CD4-positive, alpha-beta T cell treated with Interleukin-6 for 4 hours (primary cell): Measurements from ENCODE around the gene RPUSD3.
"Not testable (repeated sequence)": the region's sequence is repeated elsewhere in the genome, so short reads cannot be mapped to it uniquely, and the experiment has no call there.

Experiments
- DNase-seq: peaks from one replicate; pipeline ENCODE4 v3.0.0-alpha.2; 2020; ENCODE audit warnings: mixed read lengths

Gene RPUSD3

GRCh38 chr3:9843715-9844438 lies at the start of gene RPUSD3:
Gene RPUSD3, minus strand, starts transcription at chr3:9844008. Its CDS starts 18 bp downstream, at chr3:9843990.
- peak; percentile 95 for DNase-seq

DNA sequence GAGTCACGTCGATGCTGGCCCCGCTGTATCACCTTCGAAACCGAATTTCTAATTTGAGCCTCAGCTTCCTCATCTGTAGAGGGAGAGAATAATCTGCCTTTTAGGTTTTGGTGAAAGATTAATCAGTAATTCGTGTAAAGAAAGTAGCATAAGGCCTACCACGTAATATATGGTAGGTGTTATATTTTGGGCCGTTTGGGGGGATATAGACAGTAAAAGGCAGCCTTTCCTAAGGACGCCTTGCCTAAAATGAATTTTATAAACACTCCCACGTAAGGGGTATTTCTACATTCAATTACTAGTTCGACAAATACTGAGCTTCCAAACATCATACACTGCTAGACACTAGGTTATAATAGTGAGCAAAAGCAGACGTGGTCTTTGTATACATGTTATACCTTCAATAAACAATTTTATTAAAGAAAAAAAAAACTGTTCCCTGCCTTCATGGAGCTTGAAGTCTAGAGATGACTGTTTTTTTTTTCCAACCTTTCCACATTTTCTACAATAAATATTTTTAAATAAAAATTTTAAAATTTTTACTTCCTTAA lies 47.3 kb upstream of the RPUSD3 start:
- no peak for DNase-seq

GRCh38 chr3:9890249-9891071 lies 46.7 kb upstream of the RPUSD3 start, which contains the start of gene JAGN1:
Gene JAGN1, plus strand, starts transcription at chr3:9890610. Its CDS starts 113 bp downstream, at chr3:9890723.
- peak; percentile 92 for DNase-seq

GRCh38 chr3:9889405-9889804 lies 45.6 kb upstream of the RPUSD3 start:
- DNase-seq, result no peak

GRCh38 chr3:9888540-9888939 lies 44.7 kb upstream of the RPUSD3 start:
- DNase-seq, result no peak

- DNase-seq, result no peak
Measured at GRCh38 chr3:9887480-9887879, 43.7 kb upstream of the RPUSD3 start.

- no peak for DNase-seq
Measured at GRCh38 chr3:9886328-9886727, 42.5 kb upstream of the RPUSD3 start.

DNA sequence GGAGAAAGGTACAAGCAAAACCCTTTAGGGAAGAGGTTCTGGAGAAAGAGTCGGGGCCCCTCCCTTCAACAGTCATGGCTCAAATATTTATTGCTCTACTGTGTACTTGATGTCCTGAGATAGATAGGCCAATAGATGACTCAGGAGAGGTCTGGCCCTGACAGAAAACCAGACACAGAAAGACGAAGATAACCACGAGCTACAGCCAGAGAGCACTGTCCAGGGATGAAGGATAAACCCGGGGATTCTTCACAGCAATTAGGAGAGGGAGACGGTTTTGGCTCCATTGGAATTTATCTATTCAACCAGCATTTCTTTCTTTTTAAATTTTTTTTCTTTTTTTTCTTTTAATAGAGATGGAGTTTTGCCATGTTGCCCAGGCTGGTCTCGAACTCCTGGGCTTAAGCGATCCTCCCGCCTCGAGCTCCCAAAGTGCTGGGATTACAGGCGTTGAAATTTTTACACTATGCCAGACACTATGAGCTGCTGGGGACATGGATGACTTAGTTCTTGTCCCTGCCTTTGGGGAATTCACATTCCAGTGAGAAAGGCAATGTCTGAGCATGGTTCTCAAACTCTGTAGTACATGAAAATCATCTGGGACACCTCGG lies 40.9 kb upstream of the RPUSD3 start:
- DNase-seq, result no peak

GRCh38 chr3:9883706-9884554 lies 40.1 kb upstream of the RPUSD3 start:
- no peak for DNase-seq

GRCh38 chr3:9881441-9881840 lies 37.6 kb upstream of the RPUSD3 start:
- no peak for DNase-seq

DNA sequence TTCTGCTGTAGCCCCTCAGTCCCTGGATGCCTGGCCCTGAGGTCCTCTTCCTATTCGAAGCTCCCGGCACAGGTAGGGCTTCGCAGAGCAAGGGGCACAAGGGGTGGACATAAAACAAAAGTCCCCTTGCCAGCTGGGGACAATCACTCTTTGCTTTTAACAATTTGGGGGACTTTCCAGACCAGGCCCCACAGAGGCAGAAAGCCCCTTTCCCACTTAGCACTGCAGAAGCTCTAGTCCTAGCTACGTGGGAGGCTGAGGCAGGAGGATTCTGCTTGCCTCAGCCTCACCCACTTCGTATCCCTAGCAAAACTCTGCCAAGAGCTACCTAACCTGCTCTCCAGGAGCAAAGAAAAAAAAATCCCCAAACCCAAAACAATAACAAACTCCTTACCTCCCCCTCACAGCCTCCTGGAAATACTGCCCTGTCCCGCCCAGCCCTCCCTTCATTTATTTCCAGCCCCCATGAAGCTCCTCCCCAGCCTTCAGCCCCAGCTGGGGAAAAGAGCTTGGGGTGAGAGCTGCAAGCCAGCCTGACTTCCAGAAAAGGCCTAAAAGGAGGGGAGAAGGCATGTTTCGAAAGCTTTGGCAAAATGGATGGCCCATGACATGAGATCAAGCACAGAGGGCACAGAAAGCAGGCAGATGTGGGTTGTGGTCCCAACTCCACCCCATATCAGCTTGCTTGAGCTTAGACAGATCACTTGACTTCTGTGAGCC lies 36.2 kb upstream of the RPUSD3 start, which contains the start of gene CIDEC:
Gene CIDEC (minus strand): TSS at position 424 of the 720 bp plus-strand sequence. CDS start 1,767 bp downstream, outside the sequence.
- no peak for DNase-seq

GRCh38 chr3:9878700-9879099 lies 34.9 kb upstream of the RPUSD3 start:
- no peak for DNase-seq

GRCh38 chr3:9876991-9877390 lies 33.2 kb upstream of the RPUSD3 start:
- peak; percentile 26 for DNase-seq

DNA sequence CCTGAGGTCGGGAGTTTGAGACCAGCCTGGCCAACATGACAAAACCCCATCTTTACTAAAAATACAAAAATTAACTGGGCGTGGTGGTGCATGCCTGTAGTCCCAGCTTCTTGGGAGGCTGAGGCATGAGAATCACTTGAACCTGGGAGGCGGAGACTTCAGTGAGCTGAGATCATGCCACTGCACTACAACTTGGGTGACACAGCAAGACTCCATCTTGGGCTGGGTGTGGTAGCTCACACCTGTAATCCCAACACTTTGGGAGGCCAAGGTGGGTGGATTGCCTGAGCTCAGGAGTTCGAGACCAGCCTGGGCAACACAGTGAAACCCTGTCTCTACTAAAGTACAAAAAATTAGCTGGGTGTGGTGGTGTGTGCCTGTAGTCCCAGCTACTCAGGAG lies 32.4 kb upstream of the RPUSD3 start:
- not testable (repeated sequence) for DNase-seq

- DNase-seq, result no peak
Measured at GRCh38 chr3:9875448-9875847, 31.6 kb upstream of the RPUSD3 start.

DNA sequence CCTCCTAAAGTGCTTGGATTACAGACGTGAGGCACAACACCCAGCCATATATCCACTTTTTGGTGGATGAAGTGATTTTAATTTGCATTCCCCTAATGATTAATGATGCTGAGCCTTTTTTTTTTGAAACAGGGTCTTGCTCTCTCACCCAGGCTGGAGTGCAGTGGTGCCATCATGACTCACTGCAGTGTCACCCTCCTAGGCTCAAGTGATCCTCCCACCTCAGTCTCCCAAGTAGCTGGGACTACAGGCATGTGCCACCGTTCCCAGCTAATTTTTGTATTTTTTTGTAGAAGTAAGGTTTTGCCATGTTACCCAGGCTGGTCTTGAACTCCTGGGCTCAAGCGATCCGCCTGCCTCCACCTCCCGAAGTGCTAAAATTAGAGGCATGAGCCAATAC lies 28.3 kb upstream of the RPUSD3 start:
- not testable (repeated sequence) for DNase-seq

GRCh38 chr3:9870978-9871377 lies 27.2 kb upstream of the RPUSD3 start:
- DNase-seq, result no peak

- DNase-seq, result no peak
Measured at GRCh38 chr3:9869955-9870354, 26.1 kb upstream of the RPUSD3 start.

- no peak for DNase-seq
Measured at GRCh38 chr3:9867106-9867505, 23.3 kb upstream of the RPUSD3 start.

DNA sequence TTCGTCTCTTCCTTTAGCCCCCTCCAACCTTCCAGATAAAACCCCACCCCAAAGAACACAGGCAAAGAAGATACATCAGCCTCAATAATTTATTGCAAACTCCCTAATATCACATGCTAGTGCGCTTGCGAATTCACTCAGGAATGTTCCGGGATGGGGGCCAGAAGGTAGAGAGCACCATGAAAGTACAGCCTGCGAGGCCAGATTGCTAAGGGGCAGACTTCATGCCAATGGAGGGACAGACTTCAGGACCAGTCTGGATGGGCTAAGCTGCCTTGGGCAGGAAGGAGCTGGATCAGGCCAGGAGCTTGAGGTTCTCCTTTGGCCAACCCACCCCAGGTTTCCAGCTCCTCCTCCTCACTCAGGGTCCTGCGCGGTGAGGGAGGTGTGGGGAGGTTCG lies 22.8 kb upstream of the RPUSD3 start:
- no peak for DNase-seq

DNA sequence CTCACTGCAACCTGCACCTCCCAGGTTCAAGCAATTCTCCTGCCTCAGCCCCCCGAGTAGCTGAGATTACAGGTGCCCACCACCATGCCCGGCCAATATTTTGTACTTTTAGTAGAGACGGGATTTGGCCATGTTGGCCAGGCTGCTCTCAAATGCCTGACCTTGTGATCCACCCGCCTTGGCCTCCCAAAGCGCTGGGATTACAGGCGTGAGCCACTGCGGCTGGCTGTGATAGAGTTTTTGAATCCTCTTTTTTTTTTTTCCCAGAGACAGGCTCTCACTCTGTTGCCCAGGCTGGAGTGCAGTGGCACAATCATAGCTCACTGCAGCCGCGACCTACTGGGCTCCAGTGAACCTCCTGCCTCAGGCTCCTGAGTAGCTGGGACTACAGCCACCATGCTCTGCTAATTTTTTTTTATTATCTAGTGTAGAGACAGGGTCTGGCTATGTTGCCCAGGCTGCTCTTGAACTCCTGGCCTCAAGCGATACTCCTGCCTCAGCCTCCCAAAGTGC lies 21.4 kb upstream of the RPUSD3 start:
- DNase-seq, result not testable (repeated sequence)
